H1 (cell line): ENCODE measurements around the gene OSM. TPM values are rescaled to one million over a fixed set of nuclear protein-coding genes. Genes with fewer than 3 reads are reported as not detected.

ENCODE experiments used
- CHD1 ChIP-seq: IDR thresholded peaks from 2 replicates; pipeline ENCODE4 v1.6.1; 2012; ENCODE audit warnings: low read depth, low read length, improper control_type of control experiment
- CHD7 ChIP-seq: fragments of 300-600 bp; sonication (generic); IDR thresholded peaks from 2 replicates; pipeline ENCODE4 v1.7.1; 2012; ENCODE audit warnings: low read length, moderate library complexity, mild to moderate bottlenecking, inconsistent platforms; ENCODE audit not compliant: insufficient replicate concordance
- GABPA ChIP-seq: IDR thresholded peaks from 2 replicates; pipeline ENCODE4 v1.6.1; 2011; ENCODE audit warnings: mild to moderate bottlenecking, low read length, moderate library complexity, borderline replicate concordance; ENCODE audit not compliant: insufficient read depth
- RAD21 ChIP-seq, 2 experiments: IDR thresholded peaks in 1 of 2; conservative IDR thresholded peaks in 1 of 2; 2 replicates each; pipeline ENCODE4 v1.6.1; 2011; ENCODE audit warnings: low read depth in 2 of 2, low read length in 2 of 2, improper control_type of control experiment in 1 of 2, inconsistent platforms in 1 of 2, mild to moderate bottlenecking in 1 of 2, moderate library complexity in 1 of 2
- SIN3A ChIP-seq, 2 experiments: IDR thresholded peaks in 1 of 2; conservative IDR thresholded peaks in 1 of 2; 2 replicates each; pipeline ENCODE4 v1.6.1; 2011 to 2012; ENCODE audit warnings: low read length in 2 of 2, improper control_type of control experiment in 1 of 2, low read depth in 1 of 2, mild to moderate bottlenecking in 1 of 2
- SP1 ChIP-seq: IDR thresholded peaks from 2 replicates; pipeline ENCODE4 v1.6.1; 2011; ENCODE audit warnings: low read depth, low read length
- SP2 ChIP-seq: IDR thresholded peaks from 2 replicates; pipeline ENCODE4 v1.6.1; 2012; ENCODE audit warnings: mild to moderate bottlenecking, low read length, inconsistent platforms
- SUZ12 ChIP-seq: fragments of 200-600 bp; sonication (generic); IDR thresholded peaks from 2 replicates; pipeline ENCODE4 v1.6.1; 2012; ENCODE audit warnings: mild to moderate bottlenecking, inconsistent platforms, low read length, moderate library complexity, mixed read lengths
- TAF1 ChIP-seq: IDR thresholded peaks from 2 replicates; pipeline ENCODE4 v1.6.1; 2011; ENCODE audit warnings: mild to moderate bottlenecking, low read depth, low read length
- YY1 ChIP-seq: IDR thresholded peaks from 2 replicates; pipeline ENCODE4 v1.6.1; 2011; ENCODE audit warnings: low read depth, mild to moderate bottlenecking, low read length
- polyA plus RNA-seq, 7 experiments: library from polyadenylated mRNA; depleted of rRNA in 3 of 7; stranded (reverse) in 5 of 7; unstranded in 2 of 7; fragments of >200 nt in 5 of 7; fragments of 200-250 nt in 2 of 7; gene quantifications; 1 replicate in 5 of 7; 2 replicates in 1 of 7; 4 replicates in 1 of 7; pipeline versions ENCODE4 v1.2.1 to v1.2.3, GENCODE V29; 2011 to 2013; ENCODE audit warnings: missing spikeins in 2 of 7, mixed read lengths in 2 of 7
- total RNA-seq: library from RNA; stranded (reverse); fragmentation: NEBNext Ultra II Directional; extraction: Animal tissue kit (Norgen Biotek cat#: 25700); gene quantifications from 2 replicates; pipeline ENCODE4 v1.2.1, GENCODE V29; 2021

Gene OSM
- total and polyA plus RNA-seq, 2 of the 8 experiments (the other 6 are each of a cell fraction or from before 2014, with no cell fraction given) = not detected

DNA sequence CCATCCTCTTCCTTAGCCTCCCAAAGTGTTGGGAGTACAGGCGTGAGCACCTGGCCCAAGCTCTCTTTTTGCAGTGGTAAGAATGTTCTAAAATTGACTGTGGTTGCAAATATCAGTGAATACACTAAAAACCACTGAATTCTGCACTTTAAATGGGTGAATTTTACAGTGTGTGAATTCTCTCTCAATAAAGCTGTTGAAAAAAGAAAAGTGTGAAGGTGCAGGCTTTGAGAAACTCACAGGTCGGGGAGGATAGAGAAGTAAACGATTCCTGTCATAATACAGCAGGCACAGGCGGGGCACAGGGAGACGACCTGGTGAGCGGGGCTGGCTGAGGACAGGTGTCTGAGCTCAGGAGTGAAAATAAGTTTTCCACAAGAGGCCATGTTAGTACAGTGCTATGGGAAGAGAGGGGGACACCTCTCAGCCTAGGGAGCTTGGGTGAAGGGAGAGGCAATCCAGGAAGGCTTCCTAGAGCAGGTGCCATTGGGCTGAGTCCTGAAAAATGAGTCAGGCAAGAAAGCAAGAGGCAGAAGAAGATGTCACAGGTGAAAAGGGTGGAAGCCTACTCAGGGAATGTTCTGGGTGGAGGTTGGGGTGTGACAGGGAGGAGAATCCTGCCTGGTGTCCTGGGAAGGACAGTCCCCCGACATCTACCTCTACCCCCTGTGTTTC, 46.2 kb downstream of the OSM start (continued):
- no peak for TF ChIP-seq TAF1
- no peak for TF ChIP-seq CHD7
- no peak for TF ChIP-seq GABPA
- TF ChIP-seq SP1 = no peak
- no peak for TF ChIP-seq CHD1
- no peak for TF ChIP-seq YY1
- TF ChIP-seq SP2 = no peak
- TF ChIP-seq SIN3A (conservative IDR thresholded peaks at IDR 0.05 in 1 of 2, IDR thresholded peaks at IDR 0.05 in 1 of 2; ENCODE audit: low read depth in 1 of 2, low read length in 2 of 2) = no peak
- TF ChIP-seq SUZ12 = no peak
- TF ChIP-seq RAD21 (IDR thresholded peaks at IDR 0.05 in 1 of 2, conservative IDR thresholded peaks at IDR 0.05 in 1 of 2; ENCODE audit: low read depth in 2 of 2, low read length in 2 of 2) = no peak
